NCI-H1436 (cell line): Measurements from ENCODE around the gene CPNE9.

Experiments
- DNase-seq: peaks from one replicate; lab custom pipeline; 2025; lab: John Stamatoyannopoulos, UW

CPNE9 gene

DNA sequence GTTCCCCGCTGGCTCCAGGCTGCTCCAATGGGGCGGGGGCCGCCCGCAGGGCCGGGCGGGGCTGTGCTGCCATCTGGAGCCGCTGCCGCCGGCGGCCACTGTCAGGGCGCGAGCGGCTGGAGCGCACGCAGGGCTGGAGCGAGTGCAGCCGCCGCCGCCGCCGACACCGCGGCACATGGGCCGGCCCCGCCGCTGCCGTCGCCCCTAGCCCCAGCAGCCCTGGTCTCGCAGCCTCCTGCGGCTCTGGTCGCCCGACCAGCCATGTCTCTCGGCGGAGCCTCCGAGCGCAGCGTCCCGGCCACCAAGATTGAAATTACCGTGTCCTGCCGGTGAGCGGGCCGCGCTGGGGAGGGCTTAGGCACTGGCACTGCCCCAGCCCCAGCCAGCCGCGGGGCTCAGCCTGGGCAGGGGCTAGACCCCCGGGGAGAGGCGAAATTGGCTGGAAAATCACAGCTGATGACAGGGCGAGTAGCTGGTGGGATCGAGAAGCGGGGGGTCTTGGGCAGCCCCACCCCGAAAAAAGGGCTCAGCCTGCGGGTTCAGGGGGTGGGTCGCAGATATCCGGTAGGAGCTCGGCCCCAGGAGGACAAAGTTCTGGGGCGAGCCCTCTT is at the start of gene CPNE9:
TSS of gene CPNE9 (plus strand) at position 98 of the 611 bp plus-strand sequence. CDS start at position 262, 164 bp downstream.
- DNase-seq: no peak

DNA sequence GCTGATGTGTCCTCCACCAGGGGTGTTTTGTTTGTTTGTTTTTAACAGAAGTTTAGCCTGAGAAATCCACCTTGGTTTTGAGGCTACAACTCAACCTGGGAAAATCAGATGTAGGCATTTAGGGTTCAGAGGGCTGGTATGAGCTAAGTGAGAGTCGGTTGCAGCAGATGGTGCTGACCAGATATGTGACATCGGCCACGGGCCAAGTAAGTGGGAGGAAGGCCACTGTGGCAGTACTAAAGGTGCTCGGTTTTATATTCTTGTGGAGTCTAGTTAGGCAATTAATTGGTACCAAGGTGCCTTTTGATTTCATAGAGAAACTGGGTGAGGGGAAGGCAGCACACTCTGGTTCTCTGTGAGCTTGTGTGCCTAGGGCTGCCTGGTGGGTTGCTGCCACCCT is 43.8 kb upstream of the CPNE9 start:
- no peak for DNase-seq

- DNase-seq: no peak
Observed at GRCh38 chr3:9660972-9661371, 42.7 kb upstream of the CPNE9 start.

GRCh38 chr3:9664119-9664751 is 39.4 kb upstream of the CPNE9 start:
- DNase-seq: no peak

- no peak for DNase-seq
Observed at GRCh38 chr3:9666704-9667445, 36.8 kb upstream of the CPNE9 start.

- DNase-seq: no peak
Observed at GRCh38 chr3:9669277-9669676, 34.4 kb upstream of the CPNE9 start.

- DNase-seq: no peak
Observed at GRCh38 chr3:9669720-9670432, 33.8 kb upstream of the CPNE9 start.

DNA sequence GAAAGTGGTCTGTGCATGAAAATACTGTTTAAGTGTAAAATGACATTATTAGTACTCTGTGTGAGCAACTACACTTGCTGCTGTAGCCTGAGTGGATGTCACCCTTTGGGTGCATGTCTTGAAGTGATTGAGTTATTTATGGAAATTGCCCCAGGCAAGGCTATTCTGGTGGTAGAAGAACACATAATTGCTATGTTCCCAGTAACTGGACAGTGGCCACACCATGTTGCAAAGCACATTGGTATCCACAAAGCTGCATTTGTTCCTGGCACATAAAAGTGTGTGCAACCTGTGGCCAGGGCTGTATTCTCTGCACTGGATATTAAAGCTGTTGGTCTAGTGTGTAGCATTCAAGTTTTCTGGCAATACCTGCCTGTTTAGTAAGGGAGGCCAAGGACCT is 30.6 kb upstream of the CPNE9 start:
- DNase-seq: no peak

- DNase-seq: no peak
Observed at GRCh38 chr3:9673752-9674151, 29.9 kb upstream of the CPNE9 start.

DNA sequence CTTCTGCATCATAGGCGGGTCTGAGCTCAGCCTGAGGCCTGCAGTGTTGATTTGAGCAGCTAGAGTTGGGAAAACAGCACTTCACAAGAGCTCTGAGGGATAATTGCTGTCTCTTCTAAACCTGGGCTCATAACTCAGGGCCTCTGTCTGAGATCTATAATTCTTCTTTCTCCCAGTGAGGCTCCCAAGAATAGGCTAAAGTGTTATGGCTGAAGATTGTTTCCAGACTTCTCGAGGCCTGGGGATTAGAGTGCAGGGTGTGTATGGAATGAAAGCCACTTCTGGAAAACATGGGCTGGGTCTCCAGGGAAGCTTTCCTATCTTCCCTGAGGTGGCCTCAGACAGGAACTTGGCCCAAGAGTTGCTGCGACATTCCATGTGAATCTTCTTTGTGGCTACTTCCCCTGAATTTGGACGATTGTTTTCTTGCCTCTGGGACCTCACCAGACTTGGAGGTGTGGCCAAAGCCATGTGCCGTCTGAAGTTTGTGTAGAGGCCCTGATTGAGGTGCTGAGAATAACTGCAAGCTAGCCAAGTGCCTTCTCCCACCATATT is 27.8 kb upstream of the CPNE9 start:
- no peak for DNase-seq

GRCh38 chr3:9676785-9677184 is 26.8 kb upstream of the CPNE9 start:
- no peak for DNase-seq

- DNase-seq: no peak
Observed at GRCh38 chr3:9678493-9678892, 25.1 kb upstream of the CPNE9 start.

GRCh38 chr3:9679476-9680080 is 24.1 kb upstream of the CPNE9 start:
- DNase-seq: no peak

DNA sequence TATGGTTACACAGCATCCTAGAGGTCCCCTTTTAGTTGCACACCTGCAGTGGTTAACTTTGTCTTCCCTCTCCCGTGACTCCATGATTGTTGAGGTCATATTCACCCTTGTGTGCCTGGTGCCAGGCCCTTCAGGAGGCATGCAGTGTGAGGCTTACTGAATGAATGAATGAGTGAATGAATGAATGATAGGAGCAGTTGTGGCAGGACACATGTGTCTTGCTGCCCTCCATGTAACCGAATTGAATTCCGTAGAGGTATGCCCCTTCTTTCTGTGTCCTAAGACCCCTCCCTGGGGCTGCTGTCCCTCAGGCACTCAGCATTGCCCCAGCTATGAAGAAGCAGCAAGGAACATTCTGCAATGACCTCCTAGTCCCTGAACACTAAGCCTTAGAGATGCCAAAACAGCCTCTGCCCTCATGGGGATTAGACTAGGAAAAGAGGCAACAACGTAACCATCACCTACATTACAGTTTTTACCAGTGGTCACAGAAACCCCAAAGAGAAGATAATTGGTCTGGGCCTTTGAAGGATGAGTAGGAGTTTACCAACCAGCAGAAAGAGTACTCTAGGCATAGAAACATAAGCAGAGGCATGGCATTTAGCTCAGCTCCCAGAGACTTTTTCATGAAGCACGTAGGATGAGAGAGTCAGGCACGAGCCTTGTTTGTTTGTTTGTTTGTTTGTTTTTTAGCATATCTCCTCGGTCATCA is 22.5 kb upstream of the CPNE9 start:
- DNase-seq: no peak

DNA sequence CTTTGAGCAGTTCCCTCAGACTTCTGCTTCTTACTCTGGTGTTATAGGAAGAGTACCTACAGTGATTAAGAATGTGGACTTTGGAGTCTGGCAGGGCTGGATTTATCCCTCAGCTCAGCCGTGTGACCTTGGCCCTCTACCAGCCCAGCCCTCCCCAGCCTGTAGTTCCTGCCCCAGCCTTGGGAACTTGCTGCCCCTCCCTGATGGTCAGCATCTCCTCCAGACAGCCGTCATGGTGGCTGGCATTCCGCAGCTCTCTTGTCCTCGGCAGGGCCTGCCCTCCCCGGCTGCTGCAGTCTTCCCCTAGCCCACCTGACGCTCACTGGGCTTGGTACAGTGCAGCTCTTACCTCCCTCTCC is 21.9 kb upstream of the CPNE9 start:
- DNase-seq: no peak

DNA sequence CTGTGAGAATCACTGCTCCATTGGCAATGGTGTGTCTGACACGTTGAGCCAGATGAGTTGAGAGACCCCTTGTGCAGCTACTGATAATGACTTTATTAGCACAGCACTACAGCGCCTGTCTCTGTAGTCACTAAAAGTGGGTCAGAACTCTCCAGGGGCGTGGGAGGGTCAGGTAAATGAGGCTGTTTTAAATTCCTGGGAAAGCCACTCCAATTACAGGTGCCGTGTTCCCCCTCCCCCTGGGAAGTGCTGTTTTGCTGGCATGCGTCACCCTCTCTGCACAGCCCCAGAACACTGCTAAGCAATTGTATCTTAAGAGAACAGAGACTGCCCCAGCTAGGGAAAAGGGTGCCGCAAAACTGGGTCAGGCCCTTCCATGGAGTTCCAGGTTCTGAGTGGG is 21.5 kb upstream of the CPNE9 start:
- DNase-seq: no peak

- DNase-seq: no peak
Observed at GRCh38 chr3:9683426-9683825, 20.2 kb upstream of the CPNE9 start.

DNA sequence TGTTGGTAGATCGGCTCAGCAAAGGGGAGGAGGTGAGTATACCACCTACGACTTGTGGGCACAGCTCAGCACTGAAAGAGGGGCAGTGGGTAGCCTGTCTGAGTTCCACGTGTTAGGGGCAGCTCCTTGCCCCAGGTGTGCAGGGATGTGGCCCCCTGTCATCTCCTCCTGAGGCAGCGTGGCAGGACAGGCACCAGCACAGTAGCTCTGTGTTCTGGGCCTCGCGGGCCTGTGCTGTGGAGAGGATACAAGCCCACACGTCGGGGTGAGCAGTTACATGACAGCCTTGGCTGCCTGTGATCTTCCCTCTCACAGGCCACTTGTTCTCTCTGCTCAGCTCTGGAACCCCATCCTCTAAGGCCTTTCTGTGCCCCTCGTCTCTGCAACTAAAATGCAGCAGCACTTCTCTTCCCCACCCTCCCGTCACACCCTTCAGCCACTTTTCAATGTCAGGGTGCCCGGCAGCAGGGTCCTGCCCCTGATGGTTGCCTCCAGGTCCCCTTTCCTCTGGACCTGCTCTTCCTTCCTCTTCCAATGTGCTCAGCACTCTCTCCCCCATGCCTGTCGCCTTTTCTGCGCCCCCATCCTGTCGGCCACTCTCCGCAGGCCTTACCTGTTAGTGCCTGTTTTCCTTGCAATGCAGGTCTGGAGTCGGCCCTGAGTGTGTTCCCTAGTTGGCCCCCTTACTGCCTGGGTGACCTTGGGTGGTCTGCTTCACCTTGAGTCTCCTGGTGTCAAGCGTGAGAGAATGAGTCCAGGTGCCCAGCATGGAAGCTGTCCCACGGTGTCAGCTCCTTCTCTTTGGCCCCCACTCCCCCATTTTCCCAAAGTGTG is 18.2 kb upstream of the CPNE9 start:
- DNase-seq: no peak

DNA sequence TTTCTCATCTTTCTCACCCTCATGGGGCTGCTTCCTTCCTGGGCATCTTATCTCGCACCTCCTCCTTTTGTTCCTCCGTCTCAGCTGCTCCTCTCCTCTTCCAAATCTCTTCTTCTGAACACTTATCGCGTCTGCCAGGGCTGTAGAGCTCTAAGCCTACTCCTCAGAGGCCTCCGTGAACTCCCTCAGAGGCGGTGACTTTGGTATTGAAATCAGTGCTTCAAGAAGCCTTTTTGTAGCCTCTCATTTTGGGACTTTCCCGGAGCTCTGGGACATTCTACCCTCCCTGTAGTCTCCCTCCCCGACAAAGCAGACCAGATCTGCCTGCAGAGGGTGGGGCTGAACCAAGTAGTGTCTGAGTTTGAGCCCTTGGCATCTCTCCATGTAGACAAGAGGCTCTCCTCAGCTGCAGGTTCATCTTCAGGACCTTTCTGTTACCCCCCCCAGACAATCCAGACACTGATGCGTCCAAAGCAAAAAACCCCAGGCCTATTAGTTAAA is 17.5 kb upstream of the CPNE9 start:
- DNase-seq: no peak

DNA sequence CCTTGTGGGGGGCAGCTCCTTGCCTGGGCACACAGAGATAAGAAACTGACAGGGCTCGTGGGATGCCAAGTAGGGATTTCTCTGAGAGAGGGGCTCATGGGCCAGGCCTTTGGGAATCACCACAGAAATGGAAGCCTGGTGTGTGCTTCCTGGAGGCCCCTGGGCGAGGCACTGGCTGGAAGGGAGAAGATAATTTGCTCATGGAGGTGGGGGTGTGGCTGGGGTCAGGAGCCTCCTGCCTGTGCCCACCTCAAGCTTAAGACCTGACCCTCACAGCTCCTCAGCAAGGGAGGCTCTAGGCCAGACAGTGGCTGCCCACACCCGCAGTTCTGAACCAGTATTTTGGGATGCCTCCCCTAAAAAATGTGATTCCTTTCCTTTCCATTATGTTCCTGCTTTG is 16.9 kb upstream of the CPNE9 start:
- no peak for DNase-seq
